Lower lobe of right lung (tissue), 2 donors: ENCODE data around the gene ZDHHC22. TPM values are rescaled to one million over a fixed set of nuclear protein-coding genes. Genes with fewer than 3 reads are reported as not detected.

Source experiments
- ATAC-seq, 2 donors: fragments of 200-7000 bp; cut with Tn5 transposase; one replicate each; pipeline ENCODE4 v1.9.1; 2020 to 2022; ENCODE audit warnings: mild to moderate bottlenecking in 2 of 2, moderate library complexity in 2 of 2
- DNase-seq: peaks from one replicate; pipeline ENCODE4 v3.0.0-alpha.2; 2020
- H3K27ac ChIP-seq: fragments of 200-600 bp; one replicate; pipeline ENCODE4 v1.8.0; 2022
- H3K27me3 ChIP-seq: fragments of 200-600 bp; one replicate; pipeline ENCODE4 v1.8.0; 2022; ENCODE audit warnings: low read depth
- H3K36me3 ChIP-seq: fragments of 200-600 bp; one replicate; pipeline ENCODE4 v1.8.0; 2022; ENCODE audit warnings: mild to moderate bottlenecking
- H3K4me1 ChIP-seq: fragments of 200-600 bp; one replicate; pipeline ENCODE4 v1.8.0; 2022
- H3K4me3 ChIP-seq: fragments of 200-600 bp; one replicate; pipeline ENCODE4 v1.8.0; 2022; ENCODE audit warnings: mild to moderate bottlenecking
- H3K9me3 ChIP-seq: fragments of 200-600 bp; one replicate; pipeline ENCODE4 v1.8.0; 2022
- intact Hi-C: fragments of 100-400 bp; cut with DNase I; formaldehyde crosslinking; loops from one replicate; pipeline ENCODE4 v1.11.0; 2022
- total RNA-seq: library from RNA; stranded (reverse); fragmentation: NEBNext Ultra II Directional; extraction: Animal tissue kit (Norgen Biotek cat#: 25700); gene quantifications from one replicate; pipeline ENCODE4 v1.2.1, GENCODE V29; 2021
- TF ChIP-seq, protein P1 (sequence below): fragments of 200-600 bp; IDR thresholded peaks from one replicate; pipeline ENCODE4 v1.8.0; 2022; ENCODE audit warnings: antibody characterized with exemption, mild to moderate bottlenecking
- donor health status: DM: no; HTN: yes; CAD: no; lungs with severe emphysema.

The ZDHHC22 gene
- total RNA-seq, 1 donor from 2014 or later: not detected

DNA sequence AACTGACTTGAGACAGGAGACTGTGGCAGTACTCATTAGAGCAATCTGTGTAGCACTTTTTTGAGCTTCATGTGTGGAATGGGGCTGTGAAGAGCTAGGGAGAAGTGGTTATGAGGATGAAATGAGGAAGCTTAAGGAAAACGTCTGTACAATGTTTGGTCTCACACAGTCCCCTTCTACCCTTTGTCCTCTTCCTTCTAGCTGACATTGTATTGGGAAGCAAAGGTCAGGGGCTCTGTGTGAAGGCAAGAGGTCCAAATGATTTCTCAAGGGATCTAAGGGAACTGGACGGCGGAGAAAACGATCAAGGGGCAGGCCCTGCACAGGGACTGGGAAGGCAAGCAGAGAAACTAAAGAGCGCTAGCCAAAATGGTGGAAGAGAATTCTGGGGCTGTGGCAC, 56.6 kb downstream of the ZDHHC22 start:
- no peak for DNase-seq
- Histone ChIP-seq H3K27me3 (no peaks in the 10 kb centered on the region), H3K27ac (peak overlapping the region; percentile 31), H3K36me3 (no peaks in the 10 kb centered on the region), H3K9me3 (no peaks in the 10 kb centered on the region), H3K4me1 (no peaks in the 10 kb centered on the region), H3K4me3 (no peak overlapping the region)
- intact Hi-C loops: no loop called here
- ATAC-seq: peak in 1 of 2 donors; percentile 66
- TF ChIP-seq, protein P1, sequence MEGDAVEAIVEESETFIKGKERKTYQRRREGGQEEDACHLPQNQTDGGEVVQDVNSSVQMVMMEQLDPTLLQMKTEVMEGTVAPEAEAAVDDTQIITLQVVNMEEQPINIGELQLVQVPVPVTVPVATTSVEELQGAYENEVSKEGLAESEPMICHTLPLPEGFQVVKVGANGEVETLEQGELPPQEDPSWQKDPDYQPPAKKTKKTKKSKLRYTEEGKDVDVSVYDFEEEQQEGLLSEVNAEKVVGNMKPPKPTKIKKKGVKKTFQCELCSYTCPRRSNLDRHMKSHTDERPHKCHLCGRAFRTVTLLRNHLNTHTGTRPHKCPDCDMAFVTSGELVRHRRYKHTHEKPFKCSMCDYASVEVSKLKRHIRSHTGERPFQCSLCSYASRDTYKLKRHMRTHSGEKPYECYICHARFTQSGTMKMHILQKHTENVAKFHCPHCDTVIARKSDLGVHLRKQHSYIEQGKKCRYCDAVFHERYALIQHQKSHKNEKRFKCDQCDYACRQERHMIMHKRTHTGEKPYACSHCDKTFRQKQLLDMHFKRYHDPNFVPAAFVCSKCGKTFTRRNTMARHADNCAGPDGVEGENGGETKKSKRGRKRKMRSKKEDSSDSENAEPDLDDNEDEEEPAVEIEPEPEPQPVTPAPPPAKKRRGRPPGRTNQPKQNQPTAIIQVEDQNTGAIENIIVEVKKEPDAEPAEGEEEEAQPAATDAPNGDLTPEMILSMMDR: no peak

DNA sequence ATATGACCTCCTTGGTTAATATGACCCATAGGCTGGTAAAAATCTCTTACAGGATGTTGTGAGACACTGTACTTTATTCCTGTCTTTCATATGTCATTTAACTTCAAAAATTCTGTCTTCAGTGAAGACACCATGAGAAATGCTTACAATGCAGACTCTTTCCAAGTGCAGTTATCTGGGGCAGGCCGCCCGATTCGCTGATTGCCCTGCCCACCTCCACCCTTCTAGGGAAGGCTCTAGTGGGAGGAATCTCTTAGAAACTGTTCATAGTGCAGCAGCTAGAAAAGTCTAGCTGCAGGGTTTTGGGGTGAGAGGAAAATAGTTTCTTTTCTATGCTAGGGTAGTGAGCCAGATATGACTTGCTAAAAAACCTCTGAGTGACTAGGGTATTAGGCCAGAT, 58.5 kb downstream of the ZDHHC22 start:
- TF ChIP-seq, protein P1: no peak
- H3K27ac ChIP-seq: no peak overlapping the region

DNA sequence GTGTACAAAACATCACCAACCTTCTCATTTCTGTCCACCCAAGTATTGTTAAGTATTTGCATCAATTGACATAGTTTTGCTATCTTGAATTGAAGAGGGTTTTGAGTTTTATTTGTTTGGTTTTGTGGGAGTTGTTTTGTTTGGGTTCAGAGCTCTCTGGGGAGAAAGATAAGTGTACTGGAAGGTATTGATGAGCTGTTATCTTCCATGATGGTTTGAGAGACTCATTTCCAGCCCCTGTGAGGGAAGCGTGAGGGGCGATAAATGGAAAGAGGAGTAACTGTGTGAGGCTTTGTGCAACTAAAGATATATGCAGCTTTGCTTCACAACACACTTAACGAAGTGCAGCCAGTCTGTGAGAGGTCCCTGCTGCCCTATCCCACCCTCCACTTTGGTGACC, 59.2 kb downstream of the ZDHHC22 start:
- TF ChIP-seq, protein P1: no peak
- DNase-seq: no peak
- Histone ChIP-seq H3K9me3 (no peaks in the 10 kb centered on the region), H3K36me3 (no peaks in the 10 kb centered on the region), H3K27ac (no peak overlapping the region), H3K4me1 (peaks cover 3% of the 10 kb centered on the region), H3K27me3 (no peaks in the 10 kb centered on the region), H3K4me3 (no peak overlapping the region)
- ATAC-seq: no peak
- intact Hi-C loops: no loop called here

More for the DNA sequence above, 58.5 kb downstream of the ZDHHC22 start:
- Histone ChIP-seq H3K9me3 (no peaks in the 10 kb centered on the region), H3K4me1 (no peaks in the 10 kb centered on the region), H3K36me3 (no peaks in the 10 kb centered on the region), H3K27me3 (no peaks in the 10 kb centered on the region), H3K4me3 (no peak overlapping the region)
- ATAC-seq (no peak), DNase-seq (no peak)
- intact Hi-C loops: no loop called here

Other genes with a start within 250 kb of the ZDHHC22 start
- gene IRF2BPL, start 113.1 kb downstream of the ZDHHC22 start, total RNA-seq: 44.3 TPM
- gene CIPC, start 43.5 kb downstream of the ZDHHC22 start, total RNA-seq: 28.4 TPM
- 0.27 TPM for gene TMEM63C, start 40.0 kb upstream of the ZDHHC22 start, total RNA-seq
- not detected for gene NGB, start 129.4 kb upstream of the ZDHHC22 start, total RNA-seq
- gene POMT2, start 179.1 kb upstream of the ZDHHC22 start, total RNA-seq: 23.5 TPM
- 12.5 TPM for gene GSTZ1, start 179.2 kb upstream of the ZDHHC22 start, total RNA-seq
- gene TMED8, start 235.3 kb upstream of the ZDHHC22 start, total RNA-seq: 12.1 TPM
- gene SAMD15, start 235.6 kb upstream of the ZDHHC22 start, total RNA-seq: 2.8 TPM